Fibroblast of mammary gland (primary cell): Measurements from ENCODE around the gene ISYNA1.

ENCODE experiments used
- DNase-seq: peaks from one replicate; pipeline ENCODE4 v3.0.0-alpha.2; 2010; ENCODE audit warnings: low read depth
- H3K4me3 ChIP-seq: 2 replicates; pipeline ENCODE4 v1.5.1; 2011; ENCODE audit warnings: low read depth, mild to moderate bottlenecking, low read length, moderate library complexity; ENCODE audit not compliant: control insufficient read depth
- TF ChIP-seq, protein P1 (sequence below): conservative IDR thresholded peaks from 2 replicates; pipeline ENCODE4 v1.5.1; 2011; ENCODE audit warnings: low read depth, low read length, inconsistent platforms; ENCODE audit not compliant: control insufficient read depth, insufficient read depth

The ISYNA1 gene

GRCh38 chr19:18424122-18424889 is 13.6 kb downstream of the ISYNA1 start:
- TF ChIP-seq, protein P1, sequence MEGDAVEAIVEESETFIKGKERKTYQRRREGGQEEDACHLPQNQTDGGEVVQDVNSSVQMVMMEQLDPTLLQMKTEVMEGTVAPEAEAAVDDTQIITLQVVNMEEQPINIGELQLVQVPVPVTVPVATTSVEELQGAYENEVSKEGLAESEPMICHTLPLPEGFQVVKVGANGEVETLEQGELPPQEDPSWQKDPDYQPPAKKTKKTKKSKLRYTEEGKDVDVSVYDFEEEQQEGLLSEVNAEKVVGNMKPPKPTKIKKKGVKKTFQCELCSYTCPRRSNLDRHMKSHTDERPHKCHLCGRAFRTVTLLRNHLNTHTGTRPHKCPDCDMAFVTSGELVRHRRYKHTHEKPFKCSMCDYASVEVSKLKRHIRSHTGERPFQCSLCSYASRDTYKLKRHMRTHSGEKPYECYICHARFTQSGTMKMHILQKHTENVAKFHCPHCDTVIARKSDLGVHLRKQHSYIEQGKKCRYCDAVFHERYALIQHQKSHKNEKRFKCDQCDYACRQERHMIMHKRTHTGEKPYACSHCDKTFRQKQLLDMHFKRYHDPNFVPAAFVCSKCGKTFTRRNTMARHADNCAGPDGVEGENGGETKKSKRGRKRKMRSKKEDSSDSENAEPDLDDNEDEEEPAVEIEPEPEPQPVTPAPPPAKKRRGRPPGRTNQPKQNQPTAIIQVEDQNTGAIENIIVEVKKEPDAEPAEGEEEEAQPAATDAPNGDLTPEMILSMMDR: no peak
- DNase-seq: no peak
- no peak overlapping the region for H3K4me3 ChIP-seq

GRCh38 chr19:18423258-18424020 is 14.5 kb downstream of the ISYNA1 start:
- no peak for DNase-seq
- TF ChIP-seq, protein P1: no peak
- no peak overlapping the region for H3K4me3 ChIP-seq

DNA sequence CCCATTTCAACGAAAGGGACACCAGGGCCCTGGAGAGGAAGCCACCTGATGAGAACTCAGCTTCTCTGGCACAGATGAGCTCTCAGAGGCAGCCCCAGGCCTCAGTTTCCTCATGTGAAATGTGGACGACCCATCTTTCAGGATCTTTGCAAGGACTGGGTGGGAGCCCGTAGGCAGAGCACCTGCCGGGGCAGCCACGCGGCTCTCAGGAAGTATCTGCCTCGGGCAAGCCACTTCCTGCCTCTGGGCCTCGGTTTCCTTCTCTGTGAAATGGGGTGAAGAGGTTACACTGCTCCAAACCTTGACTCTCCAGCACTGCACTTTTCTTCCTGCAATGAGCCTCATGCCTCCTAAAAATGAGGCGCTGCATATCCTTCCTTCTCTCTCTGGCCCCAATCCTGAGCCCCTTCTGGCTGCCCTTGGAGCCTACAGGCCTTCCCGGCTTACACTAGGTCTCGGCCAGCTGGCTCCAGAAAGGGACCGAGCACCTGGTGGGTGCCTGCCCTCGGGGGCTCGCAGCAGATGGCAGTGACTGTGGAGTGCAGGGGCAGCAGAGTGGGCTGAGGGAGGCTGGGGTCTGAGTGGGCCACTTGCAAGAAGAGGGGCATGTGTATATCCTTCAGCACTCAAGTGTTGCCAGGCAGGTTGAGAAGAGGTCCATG is 15.3 kb downstream of the ISYNA1 start:
- H3K4me3 ChIP-seq: no peak overlapping the region
- TF ChIP-seq, protein P1: no peak
- DNase-seq: no peak

- TF ChIP-seq, protein P1: no peak
- DNase-seq: no peak
- H3K4me3 ChIP-seq: no peak overlapping the region
These were observed 16.5 kb downstream of the ISYNA1 start for GRCh38 chr19:18421371-18421959.

DNA sequence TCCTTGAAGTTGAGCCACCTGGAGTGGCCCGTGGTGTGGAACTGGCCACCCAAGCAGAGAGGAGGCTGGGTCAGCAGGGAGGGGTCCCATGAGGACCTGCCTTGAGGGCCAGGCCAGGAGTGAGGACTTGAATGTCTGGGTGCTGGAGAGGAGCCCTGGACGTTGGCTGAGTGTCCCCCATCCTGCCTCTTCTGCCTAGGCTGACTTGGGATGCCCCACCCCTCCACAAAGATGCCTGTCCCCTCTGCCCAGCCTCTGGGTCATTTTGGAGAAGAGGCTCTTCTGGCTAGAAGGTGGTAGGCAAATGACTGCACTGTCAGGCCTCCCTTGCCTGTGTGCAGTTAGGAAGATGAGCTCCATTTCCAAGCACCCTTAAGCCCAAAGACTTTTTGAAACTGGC is 17.0 kb downstream of the ISYNA1 start:
- DNase-seq: no peak
- peak overlapping the region; percentile 66 for H3K4me3 ChIP-seq
- TF ChIP-seq, protein P1: no peak

GRCh38 chr19:18419699-18420460 is 18.1 kb downstream of the ISYNA1 start:
- DNase-seq: no peak
- H3K4me3 ChIP-seq: peak overlapping the region; percentile 66
- TF ChIP-seq, protein P1: no peak
